Measurements from ENCODE around the gene CPVL. TPM values are rescaled to one million over a fixed set of nuclear protein-coding genes. Genes with fewer than 3 reads are reported as not detected.

CPVL gene
- total and polyA plus RNA-seq, 2 donors (not counting 1 experiment from before 2014, with no cell fraction given): 0.17 TPM; not detected in 1

GRCh38 chr7:28980451-28981160 is 165.7 kb downstream of the CPVL start:
- H3K9me3 ChIP-seq (ENCODE audit: control insufficient read depth, insufficient read depth, low read depth, low read length): no peaks in the 10 kb centered on the region
- H3K27ac ChIP-seq (ENCODE audit: insufficient read depth, low read length): no peak overlapping the region
- no peaks in the 10 kb centered on the region for H3K36me3 ChIP-seq (ENCODE audit: control insufficient read depth, insufficient read depth, low read length)
- no peak overlapping the region for H3K4me2 ChIP-seq (ENCODE audit: extremely low read depth, insufficient read depth, low read length)
- H3K9ac ChIP-seq (ENCODE audit: insufficient read depth, low read length): no peak overlapping the region
- H2AFZ ChIP-seq (ENCODE audit: low read length): no peak overlapping the region
- H3K79me2 ChIP-seq (ENCODE audit: control insufficient read depth, insufficient read depth, low read length): no peaks in the 10 kb centered on the region
- peak in 1 of 2 donors; percentile 51 for DNase-seq (ENCODE audit: low read depth in 2 of 2)
- peaks cover 3% of the 10 kb centered on the region for H3K4me1 ChIP-seq (ENCODE audit: control insufficient read depth, extremely low read depth, insufficient read depth, low read length)
- H4K20me1 ChIP-seq (ENCODE audit: control insufficient read depth, extremely low read depth, insufficient read depth, low read length): no peaks in the 10 kb centered on the region
- H3K4me3 ChIP-seq (replicated peaks in 1 of 4; ENCODE audit: control extremely low read depth in 1 of 4, insufficient read depth in 1 of 4, low read depth in 3 of 4, low read length in 4 of 4): no peak overlapping the region
- no peaks in the 10 kb centered on the region for H3K27me3 ChIP-seq (ENCODE audit: control insufficient read depth, insufficient read depth, low read length)
- TF ChIP-seq EZH2 (IDR thresholded peaks at IDR 0.05; ENCODE audit: low read length, missing control alignments): no peak
- TF ChIP-seq, protein P1, sequence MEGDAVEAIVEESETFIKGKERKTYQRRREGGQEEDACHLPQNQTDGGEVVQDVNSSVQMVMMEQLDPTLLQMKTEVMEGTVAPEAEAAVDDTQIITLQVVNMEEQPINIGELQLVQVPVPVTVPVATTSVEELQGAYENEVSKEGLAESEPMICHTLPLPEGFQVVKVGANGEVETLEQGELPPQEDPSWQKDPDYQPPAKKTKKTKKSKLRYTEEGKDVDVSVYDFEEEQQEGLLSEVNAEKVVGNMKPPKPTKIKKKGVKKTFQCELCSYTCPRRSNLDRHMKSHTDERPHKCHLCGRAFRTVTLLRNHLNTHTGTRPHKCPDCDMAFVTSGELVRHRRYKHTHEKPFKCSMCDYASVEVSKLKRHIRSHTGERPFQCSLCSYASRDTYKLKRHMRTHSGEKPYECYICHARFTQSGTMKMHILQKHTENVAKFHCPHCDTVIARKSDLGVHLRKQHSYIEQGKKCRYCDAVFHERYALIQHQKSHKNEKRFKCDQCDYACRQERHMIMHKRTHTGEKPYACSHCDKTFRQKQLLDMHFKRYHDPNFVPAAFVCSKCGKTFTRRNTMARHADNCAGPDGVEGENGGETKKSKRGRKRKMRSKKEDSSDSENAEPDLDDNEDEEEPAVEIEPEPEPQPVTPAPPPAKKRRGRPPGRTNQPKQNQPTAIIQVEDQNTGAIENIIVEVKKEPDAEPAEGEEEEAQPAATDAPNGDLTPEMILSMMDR (conservative IDR thresholded peaks at IDR 0.05 in 1 of 2, IDR thresholded peaks at IDR 0.05 in 1 of 2; ENCODE audit: low read depth in 1 of 2, low read length in 2 of 2): no peak

DNA sequence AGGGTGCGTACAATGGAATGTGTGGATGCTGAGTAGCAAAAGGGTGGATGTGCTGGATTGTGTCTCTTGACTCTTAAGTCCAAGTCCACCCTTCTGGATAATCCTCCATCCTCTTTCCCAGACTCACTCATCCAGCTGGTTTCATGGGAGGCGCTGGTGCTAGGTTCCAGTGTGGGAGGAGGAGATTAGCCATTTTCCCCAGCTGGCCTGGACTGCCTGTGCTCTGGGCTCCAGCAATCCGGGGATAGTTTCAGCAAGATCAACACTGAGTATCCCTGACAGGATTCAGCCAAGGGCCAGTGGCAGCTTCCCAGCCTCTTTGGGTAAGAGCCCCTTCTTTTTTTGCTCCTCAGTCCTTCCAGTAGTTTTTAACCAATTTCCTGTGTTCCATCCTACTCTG is 166.6 kb downstream of the CPVL start:
- Histone ChIP-seq H3K4me3 (replicated peaks in 1 of 4; ENCODE audit: control extremely low read depth in 1 of 4, insufficient read depth in 1 of 4, low read depth in 3 of 4, low read length in 4 of 4) (no peak overlapping the region), H3K9me3 (ENCODE audit: control insufficient read depth, insufficient read depth, low read depth, low read length) (no peaks in the 10 kb centered on the region), H3K9ac (ENCODE audit: insufficient read depth, low read length) (no peak overlapping the region), H3K4me2 (ENCODE audit: extremely low read depth, insufficient read depth, low read length) (no peak overlapping the region), H3K36me3 (ENCODE audit: control insufficient read depth, insufficient read depth, low read length) (no peaks in the 10 kb centered on the region), H3K27ac (ENCODE audit: insufficient read depth, low read length) (no peak overlapping the region), H4K20me1 (ENCODE audit: control insufficient read depth, extremely low read depth, insufficient read depth, low read length) (no peaks in the 10 kb centered on the region), H3K27me3 (ENCODE audit: control insufficient read depth, insufficient read depth, low read length) (no peaks in the 10 kb centered on the region), H2AFZ (ENCODE audit: low read length) (no peak overlapping the region), H3K4me1 (ENCODE audit: control insufficient read depth, extremely low read depth, insufficient read depth, low read length) (peaks cover under 1% of the 10 kb centered on the region), H3K79me2 (ENCODE audit: control insufficient read depth, insufficient read depth, low read length) (no peaks in the 10 kb centered on the region)
- TF ChIP-seq, protein P1 (conservative IDR thresholded peaks at IDR 0.05 in 1 of 2, IDR thresholded peaks at IDR 0.05 in 1 of 2; ENCODE audit: low read depth in 1 of 2, low read length in 2 of 2): no peak
- TF ChIP-seq EZH2 (IDR thresholded peaks at IDR 0.05; ENCODE audit: low read length, missing control alignments): no peak
- DNase-seq (ENCODE audit: low read depth in 2 of 2): no peak

DNA sequence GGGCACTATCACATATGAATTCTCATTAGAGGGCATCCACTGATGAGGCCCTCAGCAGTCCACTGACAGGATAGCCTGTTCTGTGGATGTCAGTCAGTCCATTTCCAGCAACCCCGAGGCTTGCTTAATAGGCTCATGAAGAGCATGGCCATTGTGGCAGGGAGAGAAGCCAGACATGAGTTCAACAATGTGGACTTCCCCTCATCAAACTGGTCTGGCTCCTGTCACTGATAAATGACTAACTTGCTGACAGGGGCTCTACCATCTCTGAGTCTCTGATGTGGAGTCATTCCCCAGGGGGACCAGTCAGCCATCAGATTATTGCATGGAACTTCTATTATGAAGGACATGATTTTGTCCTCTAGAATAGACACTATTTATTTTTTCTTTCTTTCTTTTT is 168.5 kb downstream of the CPVL start:
- H3K36me3 ChIP-seq (ENCODE audit: control insufficient read depth, insufficient read depth, low read length): no peaks in the 10 kb centered on the region
- no peak overlapping the region for H3K4me2 ChIP-seq (ENCODE audit: extremely low read depth, insufficient read depth, low read length)
- no peak overlapping the region for H3K27ac ChIP-seq (ENCODE audit: insufficient read depth, low read length)
- no peak for DNase-seq (ENCODE audit: low read depth in 2 of 2)
- TF ChIP-seq, protein P1 (conservative IDR thresholded peaks at IDR 0.05 in 1 of 2, IDR thresholded peaks at IDR 0.05 in 1 of 2; ENCODE audit: low read depth in 1 of 2, low read length in 2 of 2): no peak
- no peak for TF ChIP-seq EZH2 (IDR thresholded peaks at IDR 0.05; ENCODE audit: low read length, missing control alignments)
- H4K20me1 ChIP-seq (ENCODE audit: control insufficient read depth, extremely low read depth, insufficient read depth, low read length): no peaks in the 10 kb centered on the region
- no peak overlapping the region for H3K4me3 ChIP-seq (replicated peaks in 1 of 4; ENCODE audit: control extremely low read depth in 1 of 4, insufficient read depth in 1 of 4, low read depth in 3 of 4, low read length in 4 of 4)
- H3K4me1 ChIP-seq (ENCODE audit: control insufficient read depth, extremely low read depth, insufficient read depth, low read length): no peaks in the 10 kb centered on the region
- H3K9ac ChIP-seq (ENCODE audit: insufficient read depth, low read length): no peak overlapping the region
- H3K27me3 ChIP-seq (ENCODE audit: control insufficient read depth, insufficient read depth, low read length): no peaks in the 10 kb centered on the region
- H3K79me2 ChIP-seq (ENCODE audit: control insufficient read depth, insufficient read depth, low read length): no peaks in the 10 kb centered on the region
- H2AFZ ChIP-seq (ENCODE audit: low read length): no peak overlapping the region
- H3K9me3 ChIP-seq (ENCODE audit: control insufficient read depth, insufficient read depth, low read depth, low read length): no peaks in the 10 kb centered on the region

All from fibroblast of lung (primary cell).